Activated T-cell treated with anti-CD3 and anti-CD28 coated beads, Interleukin-2, amount 50 U/mL, for 24 hours (primary cell): ENCODE data around the gene ITGAV.

Experiments
- DNase-seq: peaks from one replicate; pipeline ENCODE4 v3.0.0-alpha.2; 2020
- H3K27ac Mint-ChIP-seq: 2 replicates; pipeline ENCODE4 v1.8.0; 2020; ENCODE audit warnings: mild to moderate bottlenecking, mixed read lengths
- H3K27me3 Mint-ChIP-seq: 2 replicates; pipeline ENCODE4 v1.8.0; 2020; ENCODE audit warnings: mixed read lengths
- H3K36me3 Mint-ChIP-seq: 2 replicates; pipeline ENCODE4 v1.8.0; 2020; ENCODE audit warnings: low read depth, mixed read lengths
- H3K4me1 Mint-ChIP-seq: 2 replicates; pipeline ENCODE4 v1.8.0; 2020; ENCODE audit warnings: low read depth, mixed read lengths
- H3K4me3 Mint-ChIP-seq: 2 replicates; pipeline ENCODE4 v1.8.0; 2020; ENCODE audit warnings: mild to moderate bottlenecking, moderate library complexity, mixed read lengths
- H3K9me3 Mint-ChIP-seq: 2 replicates; pipeline ENCODE4 v1.8.0; 2020; ENCODE audit warnings: mixed read lengths

Gene ITGAV

GRCh38 chr2:186590350-186590758 lies 498 bp downstream of the ITGAV start:
- peaks cover 35% of the 10 kb centered on the region for H3K4me1 Mint-ChIP-seq
- H3K27me3 Mint-ChIP-seq, result no peaks in the 10 kb centered on the region
- peak overlapping the region; percentile 69 for H3K27ac Mint-ChIP-seq
- H3K4me3 Mint-ChIP-seq, result peak overlapping the region; percentile 76
- DNase-seq, result no peak
- no peaks in the 10 kb centered on the region for H3K36me3 Mint-ChIP-seq
- no peaks in the 10 kb centered on the region for H3K9me3 Mint-ChIP-seq

DNA sequence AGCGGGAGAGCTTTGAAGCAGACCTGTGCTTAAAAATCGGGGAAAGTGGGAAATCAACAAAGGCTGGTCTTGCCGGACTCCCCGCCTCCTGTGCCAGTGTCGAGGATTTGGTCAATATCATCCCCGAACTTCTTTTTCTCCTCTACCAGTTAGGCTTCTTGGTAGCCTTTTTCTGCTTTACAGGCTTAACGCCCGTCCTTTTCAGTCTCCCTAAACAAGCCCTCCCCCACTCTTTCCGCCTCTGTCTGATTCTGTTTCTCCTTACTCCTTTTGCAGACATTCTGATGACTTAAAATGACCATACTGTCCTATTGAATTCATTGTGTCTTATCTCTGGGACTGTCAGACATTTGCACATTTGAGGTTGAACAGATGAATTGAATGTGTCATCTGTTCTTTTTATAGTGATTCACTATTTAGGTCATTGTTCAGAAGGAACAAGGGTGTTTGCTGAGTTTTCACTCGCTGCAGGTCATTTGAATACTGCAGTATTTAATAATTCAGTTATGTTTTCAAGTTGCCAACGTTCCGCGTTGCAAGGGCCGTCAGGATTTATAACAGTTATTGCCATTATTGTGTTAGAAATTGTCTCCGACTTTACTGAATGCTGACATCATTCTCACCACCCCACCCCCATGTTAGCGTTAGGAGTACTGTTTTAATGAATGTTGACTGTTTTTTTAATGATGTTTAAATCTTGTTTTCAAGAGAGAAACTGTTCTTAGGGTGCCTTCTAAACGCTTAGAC lies 1.1 kb downstream of the ITGAV start:
- H3K36me3 Mint-ChIP-seq, result no peaks in the 10 kb centered on the region
- DNase-seq, result peak; percentile 44
- peak overlapping the region; percentile 76 for H3K4me3 Mint-ChIP-seq
- H3K4me1 Mint-ChIP-seq, result peaks cover 37% of the 10 kb centered on the region
- H3K9me3 Mint-ChIP-seq, result no peaks in the 10 kb centered on the region
- H3K27ac Mint-ChIP-seq, result peak overlapping the region; percentile 69
- H3K27me3 Mint-ChIP-seq, result no peaks in the 10 kb centered on the region

DNA sequence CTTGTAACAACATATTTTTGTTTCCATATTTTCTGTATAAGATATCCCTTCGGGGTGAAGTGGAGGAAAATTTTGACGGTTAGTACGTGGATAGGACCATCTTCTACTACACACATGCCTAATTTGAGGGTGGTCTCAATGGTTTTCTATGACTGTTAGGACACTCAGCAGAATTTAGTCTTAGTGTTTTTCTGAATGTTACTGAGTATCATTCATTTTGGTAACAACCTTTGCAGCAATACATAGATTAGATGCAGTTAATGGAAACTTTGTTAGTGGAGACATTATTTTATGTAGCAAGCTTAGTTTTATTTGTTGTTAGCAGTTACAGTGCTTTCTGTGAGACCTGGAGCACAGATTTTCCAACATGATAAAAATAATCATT lies 1.6 kb downstream of the ITGAV start:
- H3K36me3 Mint-ChIP-seq, result no peaks in the 10 kb centered on the region
- peaks cover 37% of the 10 kb centered on the region for H3K4me1 Mint-ChIP-seq
- no peaks in the 10 kb centered on the region for H3K9me3 Mint-ChIP-seq
- no peak for DNase-seq
- H3K4me3 Mint-ChIP-seq, result peak overlapping the region; percentile 76
- H3K27me3 Mint-ChIP-seq, result no peaks in the 10 kb centered on the region
- peak overlapping the region; percentile 69 for H3K27ac Mint-ChIP-seq

GRCh38 chr2:186592137-186592875 lies 2.5 kb downstream of the ITGAV start:
- Mint-ChIP-seq H3K4me1 (peaks cover 37% of the 10 kb centered on the region), H3K36me3 (no peaks in the 10 kb centered on the region), H3K9me3 (no peaks in the 10 kb centered on the region), H3K27me3 (no peaks in the 10 kb centered on the region), H3K27ac (peak overlapping the region; percentile 22), H3K4me3 (no peak overlapping the region)
- DNase-seq, result no peak

DNA sequence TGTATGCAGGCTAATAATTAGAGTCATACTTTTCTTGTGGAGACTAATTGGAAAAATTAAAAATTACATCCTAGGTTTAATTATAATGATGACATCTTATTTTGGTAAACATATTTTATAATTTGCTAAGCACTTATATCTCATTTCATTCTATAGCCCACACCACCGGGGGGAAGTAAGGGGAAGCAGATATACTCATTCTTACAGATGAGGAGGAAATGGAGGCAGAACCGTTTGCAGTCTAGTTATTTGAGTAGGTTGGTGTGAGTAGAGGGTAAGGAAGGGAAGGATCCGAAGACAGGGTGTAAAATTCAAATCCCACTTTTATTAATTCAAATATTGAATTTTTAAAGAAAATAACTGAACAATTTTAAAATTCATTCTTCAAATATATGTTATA lies 3.7 kb downstream of the ITGAV start:
- H3K4me1 Mint-ChIP-seq, result peaks cover 37% of the 10 kb centered on the region
- no peak overlapping the region for H3K4me3 Mint-ChIP-seq

GRCh38 chr2:186594001-186594722 lies 4.3 kb downstream of the ITGAV start:
- DNase-seq, result no peak
- H3K27ac Mint-ChIP-seq, result no peak overlapping the region
- no peaks in the 10 kb centered on the region for H3K36me3 Mint-ChIP-seq
- H3K9me3 Mint-ChIP-seq, result no peaks in the 10 kb centered on the region
- H3K27me3 Mint-ChIP-seq, result no peaks in the 10 kb centered on the region
- no peak overlapping the region for H3K4me3 Mint-ChIP-seq
- H3K4me1 Mint-ChIP-seq, result peaks cover 34% of the 10 kb centered on the region

More for the DNA sequence above, 3.7 kb downstream of the ITGAV start:
- Mint-ChIP-seq H3K9me3 (no peaks in the 10 kb centered on the region), H3K36me3 (no peaks in the 10 kb centered on the region), H3K27ac (no peak overlapping the region), H3K27me3 (no peaks in the 10 kb centered on the region)
- no peak for DNase-seq

GRCh38 chr2:186595219-186595618 lies 5.4 kb downstream of the ITGAV start:
- no peaks in the 10 kb centered on the region for H3K36me3 Mint-ChIP-seq
- DNase-seq, result no peak
- peaks cover 30% of the 10 kb centered on the region for H3K4me1 Mint-ChIP-seq
- no peak overlapping the region for H3K4me3 Mint-ChIP-seq
- H3K27me3 Mint-ChIP-seq, result no peaks in the 10 kb centered on the region
- no peak overlapping the region for H3K27ac Mint-ChIP-seq
- H3K9me3 Mint-ChIP-seq, result no peaks in the 10 kb centered on the region

- no peak overlapping the region for H3K4me3 Mint-ChIP-seq
- H3K27ac Mint-ChIP-seq, result no peak overlapping the region
- no peaks in the 10 kb centered on the region for H3K27me3 Mint-ChIP-seq
- H3K9me3 Mint-ChIP-seq, result no peaks in the 10 kb centered on the region
- DNase-seq, result no peak
- H3K4me1 Mint-ChIP-seq, result peaks cover 8% of the 10 kb centered on the region
- H3K36me3 Mint-ChIP-seq, result peaks cover 16% of the 10 kb centered on the region
Measured at GRCh38 chr2:186599186-186599778, 9.4 kb downstream of the ITGAV start.

- Mint-ChIP-seq H3K9me3 (no peaks in the 10 kb centered on the region), H3K27ac (no peak overlapping the region), H3K4me3 (no peak overlapping the region), H3K27me3 (no peaks in the 10 kb centered on the region), H3K36me3 (peaks cover 30% of the 10 kb centered on the region), H3K4me1 (peaks cover 2% of the 10 kb centered on the region)
- no peak for DNase-seq
Measured at GRCh38 chr2:186603286-186603685, 13.4 kb downstream of the ITGAV start.

DNA sequence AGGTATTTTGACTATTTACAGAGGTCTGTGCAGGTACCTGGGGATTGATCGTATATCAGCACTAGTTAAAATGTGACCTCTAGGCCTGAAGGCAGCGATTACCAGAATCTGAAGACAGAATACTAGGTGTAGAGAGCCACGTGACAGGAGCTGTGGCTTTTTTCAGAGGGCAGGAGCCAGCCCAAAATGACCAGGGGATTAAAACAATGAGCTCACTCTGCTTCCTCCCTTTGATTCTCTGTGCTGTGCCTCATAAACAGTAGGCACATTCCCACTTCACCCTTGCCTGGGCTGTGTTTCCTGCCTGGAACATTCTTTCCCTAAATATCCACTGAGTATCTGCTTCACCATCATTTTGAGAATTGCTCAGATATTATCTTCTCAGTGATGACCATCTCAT lies 15.2 kb downstream of the ITGAV start:
- Mint-ChIP-seq H3K36me3 (peaks cover 30% of the 10 kb centered on the region), H3K27me3 (no peaks in the 10 kb centered on the region), H3K4me3 (no peak overlapping the region), H3K4me1 (peaks cover 2% of the 10 kb centered on the region), H3K9me3 (no peaks in the 10 kb centered on the region), H3K27ac (no peak overlapping the region)
- no peak for DNase-seq

- Mint-ChIP-seq H3K27ac (no peak overlapping the region), H3K36me3 (peaks cover 28% of the 10 kb centered on the region), H3K27me3 (no peaks in the 10 kb centered on the region), H3K4me1 (peaks cover 6% of the 10 kb centered on the region), H3K9me3 (no peaks in the 10 kb centered on the region), H3K4me3 (no peak overlapping the region)
- DNase-seq, result no peak
Measured at GRCh38 chr2:186607660-186608324, 17.9 kb downstream of the ITGAV start.

DNA sequence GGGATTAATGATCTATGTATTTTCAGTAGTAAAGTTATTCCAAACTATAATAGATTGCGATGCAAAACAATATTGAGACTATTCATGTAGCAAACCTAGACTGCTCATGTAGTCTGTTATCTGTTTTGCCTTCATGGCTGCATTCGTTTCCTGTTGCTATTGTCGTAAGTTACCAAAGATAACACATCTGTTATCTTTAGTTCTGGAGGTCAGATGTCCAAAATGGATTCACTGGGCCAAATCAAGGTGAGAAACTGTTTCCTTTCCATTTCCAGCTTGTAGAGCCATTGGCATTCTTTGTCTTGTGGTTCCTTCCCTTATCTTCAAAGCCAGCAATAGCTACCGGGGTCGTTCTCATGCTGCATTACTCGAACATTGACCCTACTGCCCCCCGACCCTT lies 20.9 kb downstream of the ITGAV start:
- Mint-ChIP-seq H3K36me3 (peaks cover 9% of the 10 kb centered on the region), H3K9me3 (no peaks in the 10 kb centered on the region), H3K27me3 (no peaks in the 10 kb centered on the region), H3K27ac (no peak overlapping the region), H3K4me1 (peaks cover 4% of the 10 kb centered on the region), H3K4me3 (no peak overlapping the region)
- no peak for DNase-seq

DNA sequence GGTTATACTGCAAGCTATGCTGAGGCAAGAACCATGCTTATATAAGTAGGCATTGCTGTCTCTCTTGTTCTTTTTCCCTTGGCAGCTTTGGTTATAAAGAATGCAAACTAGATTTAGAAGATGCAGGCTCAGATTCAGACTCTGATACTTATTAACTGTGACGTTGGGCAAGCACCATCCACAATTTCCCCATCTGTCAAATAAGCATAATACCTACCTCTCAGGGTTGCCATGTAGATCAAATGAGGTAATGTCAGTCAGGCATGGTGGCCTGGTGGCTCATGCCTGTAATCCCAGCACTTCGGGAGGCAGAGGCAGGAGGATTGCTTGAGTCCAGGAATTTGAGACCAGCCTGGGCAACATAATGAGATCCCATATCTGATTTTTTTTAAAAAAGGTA lies 21.7 kb downstream of the ITGAV start:
- peaks cover 4% of the 10 kb centered on the region for H3K4me1 Mint-ChIP-seq
- no peak overlapping the region for H3K27ac Mint-ChIP-seq
- no peaks in the 10 kb centered on the region for H3K27me3 Mint-ChIP-seq
- H3K36me3 Mint-ChIP-seq, result peaks cover 8% of the 10 kb centered on the region
- DNase-seq, result no peak
- H3K9me3 Mint-ChIP-seq, result no peaks in the 10 kb centered on the region
- no peak overlapping the region for H3K4me3 Mint-ChIP-seq

DNA sequence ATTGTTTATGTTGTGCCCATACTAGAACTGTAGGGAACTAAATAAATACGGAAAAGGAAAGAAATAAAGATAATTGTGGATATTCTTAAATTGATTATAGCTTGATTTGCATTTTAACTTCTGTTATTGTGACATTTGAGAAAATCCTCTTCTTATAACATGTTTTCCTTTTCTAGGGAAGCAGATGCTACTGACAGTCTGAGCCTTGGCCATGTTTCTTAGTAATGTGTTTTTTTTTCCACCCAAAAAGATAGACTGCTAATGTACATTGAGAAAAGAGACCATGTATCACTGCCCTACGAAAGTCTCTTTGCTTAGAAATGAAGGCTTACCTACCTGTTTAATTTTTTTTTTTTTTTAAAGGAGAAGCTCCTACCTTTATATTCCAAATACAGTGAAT lies 22.2 kb downstream of the ITGAV start:
- H3K27ac Mint-ChIP-seq, result no peak overlapping the region
- H3K27me3 Mint-ChIP-seq, result no peaks in the 10 kb centered on the region
- peaks cover 7% of the 10 kb centered on the region for H3K36me3 Mint-ChIP-seq
- no peaks in the 10 kb centered on the region for H3K9me3 Mint-ChIP-seq
- peaks cover 4% of the 10 kb centered on the region for H3K4me1 Mint-ChIP-seq
- no peak for DNase-seq
- H3K4me3 Mint-ChIP-seq, result no peak overlapping the region
